Activated CD4-positive, alpha-beta T cell treated with anti-CD3 and anti-CD28 coated beads, Interleukin-2, amount 10 ng/mL, durations not matched to agents 7 days and 5 days (primary cell): ENCODE results near the gene BCKDK. TPM values are rescaled to one million over a fixed set of nuclear protein-coding genes. Genes with fewer than 3 reads are reported as not detected.
"Not testable (repeated sequence)": the region's sequence is repeated elsewhere in the genome, so short reads cannot be mapped to it uniquely, and the experiment has no call there.

Experiments used
- CTCF ChIA-PET: fragments of 350-600 bp; sonication (Branson Sonifier 250); formaldehyde crosslinking; loops from one replicate; lab custom pipeline; 2021; ENCODE audit warnings: antibody characterized with exemption; lab: Charles Lee
- POLR2A ChIA-PET: fragments of 350-600 bp; sonication (Branson Sonifier 250); formaldehyde crosslinking; loops from one replicate; lab custom pipeline; 2021; ENCODE audit warnings: antibody characterized with exemption; lab: Charles Lee
- DNase-seq: peaks from one replicate; pipeline ENCODE4 v3.0.0-alpha.2; 2020
- H3K27ac Mint-ChIP-seq: one replicate; pipeline ENCODE4 v1.8.0; 2021; ENCODE audit warnings: mild to moderate bottlenecking, moderate library complexity, mixed read lengths
- H3K27me3 Mint-ChIP-seq: one replicate; pipeline ENCODE4 v1.8.0; 2021; ENCODE audit warnings: mixed read lengths
- H3K36me3 Mint-ChIP-seq: one replicate; pipeline ENCODE4 v1.8.0; 2021; ENCODE audit warnings: low read depth, mixed read lengths
- H3K4me1 Mint-ChIP-seq: one replicate; pipeline ENCODE4 v1.8.0; 2021; ENCODE audit warnings: mixed read lengths
- H3K4me3 Mint-ChIP-seq: one replicate; pipeline ENCODE4 v1.8.0; 2021; ENCODE audit warnings: mild to moderate bottlenecking, moderate library complexity, mixed read lengths
- H3K9me3 Mint-ChIP-seq: one replicate; pipeline ENCODE4 v1.8.0; 2021; ENCODE audit warnings: mixed read lengths
- total RNA-seq, 2 experiments: library from RNA; stranded (reverse); gene quantifications; one replicate each; pipeline ENCODE4 v1.2.3, GENCODE V29; 2021

Gene BCKDK
- total RNA-seq, 2 experiments from 2014 or later, result 23.0 to 23.5 TPM

DNA sequence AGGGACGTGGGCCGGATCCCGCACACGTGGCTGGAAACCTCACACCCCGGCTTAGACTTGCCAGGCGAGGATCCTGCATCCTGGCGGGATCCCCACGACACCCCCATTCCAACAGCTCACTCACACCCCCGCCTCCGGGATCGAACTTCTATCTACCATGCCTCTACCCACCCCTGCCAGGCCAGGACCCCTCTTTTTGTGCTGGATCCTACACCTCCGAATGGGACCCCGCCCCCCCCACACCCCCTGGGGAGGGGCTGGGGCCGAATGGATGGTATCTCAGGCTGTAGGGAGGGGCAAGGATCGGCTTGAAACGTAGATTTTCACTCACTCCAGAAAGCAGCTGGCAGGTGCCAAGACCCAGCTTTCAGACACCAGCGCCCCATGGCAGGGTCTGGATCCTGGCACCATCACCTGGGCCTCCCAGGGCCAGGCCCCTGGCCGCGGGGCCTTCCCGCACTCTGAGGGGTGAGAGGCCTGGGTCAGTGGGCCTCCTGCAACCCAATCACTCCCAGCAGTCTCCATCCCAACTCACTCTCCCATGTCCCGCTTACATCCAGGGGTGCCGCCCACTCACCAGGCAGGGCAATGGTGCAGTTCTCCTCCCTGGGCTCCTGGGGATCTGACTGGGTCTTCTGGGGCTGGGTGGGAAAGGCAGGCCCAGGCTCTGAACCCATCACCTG lies 35.0 kb downstream of the BCKDK start:
- H3K4me1 Mint-ChIP-seq, result peaks cover 30% of the 10 kb centered on the region
- CTCF ChIA-PET, result interaction anchor here (0.7 to 3.0 kb wide), 54 partner anchors 9 to 316 kb away, joined by 3 to 47 read pairs (median 7); partner anchors contain the start of genes ARMC5, BCKDK, FUS and HSD3B7
- H3K9me3 Mint-ChIP-seq, result no peaks in the 10 kb centered on the region
- H3K36me3 Mint-ChIP-seq, result no peaks in the 10 kb centered on the region
- H3K4me3 Mint-ChIP-seq, result peak overlapping the region; percentile 52
- peaks cover 9% of the 10 kb centered on the region for H3K27me3 Mint-ChIP-seq
- POLR2A ChIA-PET, result interaction anchor here (1.4 to 1.9 kb wide), 2 partner anchors 26 to 37 kb away, joined by 5 to 9 read pairs; partner anchors contain the start of genes FUS and KAT8
- no peak for DNase-seq
- H3K27ac Mint-ChIP-seq, result peak overlapping the region; percentile 87

DNA sequence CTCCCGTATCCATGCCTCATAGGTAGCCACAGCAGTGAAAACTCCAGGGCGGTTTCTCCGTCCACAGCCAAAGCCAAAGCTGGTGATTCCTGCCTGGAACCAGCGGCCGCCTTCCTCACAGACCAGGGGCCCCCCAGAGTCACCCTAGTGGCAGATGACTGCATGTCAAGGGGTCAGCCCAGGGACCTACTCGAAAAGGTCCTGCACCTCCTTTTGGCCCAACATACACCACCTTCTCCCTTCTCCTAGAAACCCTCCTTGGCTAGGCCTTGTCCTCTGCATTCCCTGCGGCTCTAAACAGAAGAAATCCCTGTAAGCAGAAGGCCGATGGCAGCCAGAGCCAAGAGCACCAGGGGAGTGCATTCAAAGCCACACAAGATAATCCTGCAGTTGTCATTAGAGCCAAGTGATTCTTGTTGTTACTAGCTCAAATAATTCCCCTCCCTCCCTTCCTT lies 35.5 kb downstream of the BCKDK start:
- CTCF ChIA-PET, result interaction anchor here (0.6 to 3.0 kb wide), 9 partner anchors 9 to 159 kb away, joined by 3 to 47 read pairs (median 10); partner anchors contain the start of genes FUS, HSD3B7 and KAT8
- H3K4me1 Mint-ChIP-seq, result peaks cover 30% of the 10 kb centered on the region

DNA sequence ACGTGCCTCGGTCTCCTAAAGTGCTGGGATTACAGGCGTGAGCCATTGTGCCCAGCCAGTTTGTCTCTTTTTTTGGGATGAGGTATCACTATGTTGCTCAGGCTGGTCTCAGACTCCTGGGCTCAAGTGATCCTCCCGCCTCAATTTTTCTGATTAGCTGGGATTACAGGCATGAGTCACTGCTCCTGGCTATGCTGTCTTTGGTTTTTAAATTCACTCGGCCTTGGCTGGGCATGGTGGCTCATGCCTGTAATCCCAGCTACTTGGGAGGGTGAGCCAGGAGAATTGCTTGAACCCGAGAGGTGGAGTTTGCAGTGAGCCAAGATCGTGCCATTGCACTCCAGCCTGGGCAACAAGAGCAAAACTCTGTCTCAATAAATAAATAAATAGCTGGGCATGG lies 36.2 kb downstream of the BCKDK start:
- not testable (repeated sequence) for H3K4me3 Mint-ChIP-seq
- peak overlapping the region; percentile 87 for H3K27ac Mint-ChIP-seq

More for the DNA sequence above, 35.5 kb downstream of the BCKDK start:
- H3K9me3 Mint-ChIP-seq, result no peaks in the 10 kb centered on the region
- peaks cover 9% of the 10 kb centered on the region for H3K27me3 Mint-ChIP-seq
- no peaks in the 10 kb centered on the region for H3K36me3 Mint-ChIP-seq
- H3K4me3 Mint-ChIP-seq, result peak overlapping the region; percentile 52
- POLR2A ChIA-PET, result interaction anchor here (0.6 kb wide), 1 partner anchor 26 kb away, joined by 3 read pairs; the partner anchor contains the start of gene KAT8
- DNase-seq, result no peak
- H3K27ac Mint-ChIP-seq, result peak overlapping the region; percentile 87

DNA sequence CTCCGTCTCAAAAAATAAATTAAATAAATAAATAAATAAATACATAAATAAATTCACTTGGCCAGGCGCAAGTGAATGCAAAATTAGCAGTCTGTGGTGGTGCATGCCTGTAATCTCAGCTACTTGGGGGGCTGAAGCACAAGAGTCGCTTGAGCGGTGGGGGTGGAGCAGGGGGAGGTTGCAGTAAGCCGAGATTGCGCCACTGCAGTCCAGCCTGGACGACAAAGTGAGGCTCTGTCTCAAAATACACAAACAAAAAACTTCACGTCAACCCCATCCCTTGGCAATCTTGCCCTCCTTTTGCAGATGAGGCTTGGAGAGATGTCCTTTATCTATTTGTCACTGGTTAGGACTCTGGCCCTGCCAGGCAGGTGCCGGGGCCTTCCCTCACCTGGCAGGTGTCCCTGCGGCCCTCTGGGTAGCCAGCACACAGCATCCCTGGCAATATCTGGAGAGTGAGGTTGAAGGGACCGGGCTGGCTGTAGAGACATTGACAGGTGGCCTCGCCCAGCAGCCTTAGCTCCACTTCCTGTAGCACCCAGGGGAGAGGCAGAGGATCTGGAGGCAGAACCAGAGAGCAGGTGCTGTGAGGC lies 37.3 kb downstream of the BCKDK start:
- peaks cover 9% of the 10 kb centered on the region for H3K27me3 Mint-ChIP-seq
- H3K36me3 Mint-ChIP-seq, result no peaks in the 10 kb centered on the region
- ChIA-PET CTCF (interaction anchor here (0.6 to 2.1 kb wide), 6 partner anchors 11 to 161 kb away, joined by 3 to 9 read pairs (median 4); partner anchors contain the start of gene HSD3B7), POLR2A (no interaction called here)
- H3K27ac Mint-ChIP-seq, result no peak overlapping the region
- H3K9me3 Mint-ChIP-seq, result no peaks in the 10 kb centered on the region
- peaks cover 32% of the 10 kb centered on the region for H3K4me1 Mint-ChIP-seq
- H3K4me3 Mint-ChIP-seq, result no peak overlapping the region
- no peak for DNase-seq

More for the DNA sequence above, 36.2 kb downstream of the BCKDK start:
- not testable (repeated sequence) for H3K27me3 Mint-ChIP-seq, H3K36me3 Mint-ChIP-seq, H3K9me3 Mint-ChIP-seq, DNase-seq
- peaks cover 30% of the 10 kb centered on the region for H3K4me1 Mint-ChIP-seq
- ChIA-PET POLR2A (interaction anchor here (0.6 kb wide), 1 partner anchor 27 kb away, joined by 3 read pairs; the partner anchor contains the start of gene KAT8), CTCF (interaction anchor here (0.6 to 3.0 kb wide), 5 partner anchors 13 to 160 kb away, joined by 3 to 47 read pairs (median 20); partner anchors contain the start of gene HSD3B7)

DNA sequence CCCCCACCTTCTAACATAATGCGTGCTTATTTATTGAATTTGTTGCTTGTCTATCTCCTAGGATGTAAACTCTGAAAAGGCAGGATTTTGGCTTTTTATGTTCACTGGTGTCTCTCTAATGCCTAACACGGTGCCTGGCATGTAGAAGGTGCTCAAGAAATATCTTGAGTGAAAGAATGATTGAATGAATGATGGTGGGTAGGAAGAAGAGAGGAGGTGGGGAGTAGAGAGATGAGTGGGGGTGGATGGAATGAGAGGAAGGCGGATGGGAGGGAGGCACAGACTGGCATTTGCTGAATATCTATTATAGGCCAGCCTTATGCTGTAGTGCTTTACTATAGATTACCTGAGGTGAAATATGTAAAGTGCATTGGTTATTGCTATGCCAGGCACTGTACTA lies 39.4 kb downstream of the BCKDK start:
- Mint-ChIP-seq H3K4me1 (peaks cover 22% of the 10 kb centered on the region), H3K27ac (no peak overlapping the region), H3K27me3 (peaks cover 9% of the 10 kb centered on the region), H3K36me3 (no peaks in the 10 kb centered on the region), H3K4me3 (no peak overlapping the region), H3K9me3 (no peaks in the 10 kb centered on the region)
- ChIA-PET CTCF (interaction anchor here (0.9 kb wide), 1 partner anchor 30 kb away, joined by 3 read pairs; the partner anchor contains the start of gene KAT8), POLR2A (no interaction called here)
- no peak for DNase-seq

DNA sequence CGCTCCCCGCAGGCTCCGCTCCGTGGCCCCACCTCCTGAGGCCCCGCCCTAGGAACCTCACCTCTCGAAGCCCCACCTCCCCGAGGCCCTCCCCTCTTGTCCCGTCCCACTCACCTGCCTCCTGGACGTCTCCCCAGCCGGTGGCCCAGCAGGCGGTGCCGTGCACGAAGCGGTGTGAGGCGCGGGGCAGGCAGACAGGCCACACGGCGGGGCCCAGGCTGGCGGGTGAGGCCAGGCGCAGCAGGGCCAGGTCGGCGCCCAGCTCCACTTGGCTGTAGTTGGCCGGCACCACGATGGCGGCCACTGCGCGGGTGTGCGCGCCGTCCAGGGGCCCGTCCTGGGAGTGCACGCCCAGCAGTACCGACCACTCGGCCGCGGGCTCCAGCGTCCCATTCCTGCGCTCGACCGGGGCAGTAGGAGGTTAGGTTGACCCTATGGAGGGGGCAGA lies 40.1 kb downstream of the BCKDK start:
- peaks cover 22% of the 10 kb centered on the region for H3K4me1 Mint-ChIP-seq
- ChIA-PET CTCF (interaction anchor here (0.9 kb wide), 1 partner anchor 31 kb away, joined by 3 read pairs; the partner anchor contains the start of gene KAT8), POLR2A (no interaction called here)
- H3K36me3 Mint-ChIP-seq, result no peaks in the 10 kb centered on the region
- no peak overlapping the region for H3K27ac Mint-ChIP-seq
- peaks cover 9% of the 10 kb centered on the region for H3K27me3 Mint-ChIP-seq
- H3K4me3 Mint-ChIP-seq, result no peak overlapping the region
- DNase-seq, result no peak
- no peaks in the 10 kb centered on the region for H3K9me3 Mint-ChIP-seq

DNA sequence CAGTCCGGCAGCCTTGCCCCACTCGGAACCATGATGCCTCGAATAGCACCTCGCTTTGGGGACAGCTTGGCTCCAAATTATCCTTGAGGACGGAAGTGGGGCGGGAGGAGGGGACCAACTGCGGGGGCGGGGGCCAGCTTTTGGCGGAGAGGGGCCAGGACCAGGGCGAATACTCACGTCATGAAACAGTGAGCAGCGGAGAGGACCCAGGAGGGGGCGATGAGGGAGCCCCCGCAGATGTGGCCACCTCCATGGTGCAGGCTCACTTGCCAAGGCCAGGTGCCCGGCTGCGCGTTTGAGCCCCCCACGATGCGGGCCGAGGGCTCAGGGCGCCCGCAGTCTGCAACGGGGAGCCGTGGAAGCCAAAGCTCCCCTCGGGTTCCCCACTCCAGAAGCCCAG lies 40.7 kb downstream of the BCKDK start:
- H3K27ac Mint-ChIP-seq, result no peak overlapping the region
- POLR2A ChIA-PET, result no interaction called here

DNA sequence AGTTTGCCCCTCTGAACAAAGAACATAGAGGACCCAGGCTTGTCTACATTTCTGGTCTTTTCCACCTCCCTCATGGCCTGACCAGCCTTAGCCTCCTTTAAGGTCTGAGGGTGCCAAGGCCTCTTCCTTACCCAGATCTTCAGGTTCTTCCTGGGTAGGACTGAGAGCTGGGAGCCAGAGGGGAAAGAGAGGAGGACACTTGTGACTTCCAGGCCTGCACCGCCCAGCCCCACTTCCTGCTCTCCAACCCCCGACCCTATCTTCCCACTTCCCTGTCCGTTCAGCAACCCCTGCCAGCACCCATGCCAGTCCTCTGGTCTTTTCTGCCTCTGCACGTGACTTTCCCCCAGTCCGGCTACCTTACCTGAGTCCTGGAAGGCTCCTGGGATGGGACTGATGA lies 41.1 kb downstream of the BCKDK start:
- Mint-ChIP-seq H3K27me3 (peaks cover 10% of the 10 kb centered on the region), H3K4me3 (no peak overlapping the region), H3K27ac (peak overlapping the region; percentile 22), H3K4me1 (peaks cover 15% of the 10 kb centered on the region), H3K9me3 (no peaks in the 10 kb centered on the region), H3K36me3 (no peaks in the 10 kb centered on the region)
- no peak for DNase-seq
- ChIA-PET CTCF (no interaction called here), POLR2A (no interaction called here)

More for the DNA sequence above, 40.7 kb downstream of the BCKDK start:
- H3K4me3 Mint-ChIP-seq, result no peak overlapping the region
- peaks cover 9% of the 10 kb centered on the region for H3K27me3 Mint-ChIP-seq
- no peak for DNase-seq
- no peaks in the 10 kb centered on the region for H3K36me3 Mint-ChIP-seq
- CTCF ChIA-PET, result no interaction called here
- H3K9me3 Mint-ChIP-seq, result no peaks in the 10 kb centered on the region
- peaks cover 16% of the 10 kb centered on the region for H3K4me1 Mint-ChIP-seq

DNA sequence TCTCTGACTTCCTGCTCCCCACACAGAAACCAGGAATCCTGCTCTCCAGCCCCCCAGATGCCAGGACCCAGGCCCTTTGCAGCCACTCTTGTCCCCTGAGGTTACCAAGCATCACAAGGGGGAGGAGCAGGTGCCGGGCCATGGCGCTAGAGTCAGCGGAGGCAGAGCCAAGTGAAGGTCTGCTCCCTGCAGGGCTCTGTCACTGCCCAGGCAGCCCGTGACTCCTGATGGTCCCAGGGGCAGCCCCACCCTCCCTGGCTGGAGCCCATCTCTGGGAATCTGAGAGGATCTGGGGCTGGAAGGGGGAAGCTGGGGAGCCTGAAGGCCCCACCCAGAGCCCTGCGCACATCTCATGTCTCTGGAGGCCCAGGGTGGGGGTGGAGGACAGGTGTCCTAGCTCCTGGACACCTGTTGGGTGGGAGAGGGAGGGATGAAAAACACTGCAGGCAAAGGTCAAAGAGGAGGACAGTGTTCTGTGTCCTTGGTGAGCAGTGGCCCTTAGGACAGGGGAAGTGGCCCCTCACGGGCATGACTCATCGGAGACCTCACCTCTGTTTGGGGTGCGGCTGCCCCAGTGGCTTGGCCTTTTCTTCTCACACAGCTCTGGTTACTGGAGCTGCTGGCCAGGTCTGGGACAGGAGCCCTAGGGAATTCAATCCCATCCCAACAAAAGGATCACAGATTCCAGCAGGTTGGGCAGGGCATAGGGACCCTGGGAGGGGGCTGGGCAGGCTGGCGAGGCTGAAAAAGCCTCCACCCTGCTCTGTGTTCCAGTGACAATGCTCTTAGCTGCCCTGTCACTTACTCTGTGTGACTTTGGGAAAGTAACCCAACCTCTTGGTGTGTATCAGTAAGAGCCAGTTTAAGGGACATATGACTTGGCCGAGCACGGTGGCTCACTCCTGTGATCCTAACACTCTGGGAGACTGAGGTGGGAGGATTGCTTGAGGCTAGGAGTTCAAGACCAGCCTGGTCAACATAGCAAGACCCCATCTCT lies 42.0 kb downstream of the BCKDK start, which contains the start of gene PRSS36:
TSS of gene PRSS36 (minus strand) at position 173 of the 997 bp plus-strand sequence. CDS start at position 142, 31 bp downstream.
- Mint-ChIP-seq H3K4me3 (no peak within 1 kb of the TSS), H3K27ac (peak within 1 kb of the TSS; percentile 22), H3K4me1 (peaks cover 15% of the 10 kb centered on the region), H3K36me3 (no peaks in the 10 kb centered on the region), H3K9me3 (no peaks in the 10 kb centered on the region), H3K27me3 (peaks cover 12% of the 10 kb centered on the region)
- ChIA-PET POLR2A (no interaction called here), CTCF (interaction anchor here (0.6 to 3.0 kb wide), 2 partner anchors 8 to 27 kb away, joined by 3 to 16 read pairs; no protein-coding TSS in a partner anchor)
- no peak for DNase-seq

DNA sequence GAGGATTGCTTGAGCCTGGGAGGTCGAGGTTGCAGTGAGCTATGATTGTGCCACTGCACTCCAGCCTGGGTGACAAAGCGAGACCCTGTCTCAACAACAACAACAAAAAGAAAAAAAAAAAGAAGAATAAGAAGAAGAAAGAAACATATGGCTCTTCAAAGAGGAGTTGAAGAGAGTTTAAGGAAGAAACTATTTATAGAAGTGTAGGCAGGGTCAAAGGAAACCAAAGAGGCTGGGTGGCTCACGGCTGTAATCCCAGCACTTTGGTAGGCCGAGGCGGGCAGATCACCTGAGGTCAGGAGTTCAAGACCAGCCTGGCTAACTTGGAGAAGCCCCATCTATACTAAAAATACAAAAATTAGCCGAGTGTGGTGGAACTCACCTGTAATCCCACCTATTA lies 42.8 kb downstream of the BCKDK start:
- H3K27me3 Mint-ChIP-seq, result peaks cover 12% of the 10 kb centered on the region
- CTCF ChIA-PET, result interaction anchor here (0.6 to 3.0 kb wide), 3 partner anchors 9 to 34 kb away, joined by 3 to 16 read pairs (median 3); partner anchors contain the start of gene KAT8
- H3K9me3 Mint-ChIP-seq, H3K4me1 Mint-ChIP-seq, POLR2A ChIA-PET, DNase-seq, H3K4me3 Mint-ChIP-seq, H3K36me3 Mint-ChIP-seq, H3K27ac Mint-ChIP-seq: not testable (repeated sequence)

DNA sequence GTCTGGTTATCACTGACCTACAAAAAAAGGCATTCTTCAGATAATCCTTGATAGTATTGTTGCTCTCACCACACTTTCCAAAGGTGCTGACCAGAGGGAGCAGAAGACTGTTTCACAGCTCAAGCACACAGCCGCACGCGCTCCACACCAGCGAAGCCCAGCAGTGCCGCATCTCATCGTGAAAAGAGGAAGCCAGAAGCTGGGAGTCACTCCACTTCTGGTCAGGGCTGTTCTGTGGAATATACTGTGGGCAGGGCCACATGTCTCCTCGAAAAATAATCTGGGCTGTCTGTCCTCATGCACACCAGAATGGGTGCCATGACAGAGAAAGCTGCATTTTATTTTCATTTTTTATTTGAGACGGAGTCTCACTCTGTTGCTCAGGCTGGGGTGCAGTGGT lies 49.0 kb downstream of the BCKDK start:
- ChIA-PET POLR2A (interaction anchor here (1.0 kb wide), 1 partner anchor 26 kb away, joined by 3 read pairs; no protein-coding TSS in a partner anchor), CTCF (interaction anchor here (0.9 to 3.6 kb wide), 5 partner anchors 11 to 284 kb away, joined by 3 to 33 read pairs (median 3); partner anchors contain the start of gene KAT8)
- H3K27ac Mint-ChIP-seq, result no peak overlapping the region
- DNase-seq, result no peak
- H3K36me3 Mint-ChIP-seq, result no peaks in the 10 kb centered on the region
- peak overlapping the region; percentile 11 for H3K4me3 Mint-ChIP-seq
- no peaks in the 10 kb centered on the region for H3K9me3 Mint-ChIP-seq
- H3K27me3 Mint-ChIP-seq, result peaks cover 11% of the 10 kb centered on the region
- H3K4me1 Mint-ChIP-seq, result peaks cover 12% of the 10 kb centered on the region
